GM21786 (cell line): ENCODE measurements around the gene CRELD1.

Experiments
- ATAC-seq: cut with Tn5 transposase; IDR thresholded peaks from one replicate; pipeline ENCODE4 v1.9.1; 2021; ENCODE audit not compliant: unreplicated experiment

The CRELD1 gene

DNA sequence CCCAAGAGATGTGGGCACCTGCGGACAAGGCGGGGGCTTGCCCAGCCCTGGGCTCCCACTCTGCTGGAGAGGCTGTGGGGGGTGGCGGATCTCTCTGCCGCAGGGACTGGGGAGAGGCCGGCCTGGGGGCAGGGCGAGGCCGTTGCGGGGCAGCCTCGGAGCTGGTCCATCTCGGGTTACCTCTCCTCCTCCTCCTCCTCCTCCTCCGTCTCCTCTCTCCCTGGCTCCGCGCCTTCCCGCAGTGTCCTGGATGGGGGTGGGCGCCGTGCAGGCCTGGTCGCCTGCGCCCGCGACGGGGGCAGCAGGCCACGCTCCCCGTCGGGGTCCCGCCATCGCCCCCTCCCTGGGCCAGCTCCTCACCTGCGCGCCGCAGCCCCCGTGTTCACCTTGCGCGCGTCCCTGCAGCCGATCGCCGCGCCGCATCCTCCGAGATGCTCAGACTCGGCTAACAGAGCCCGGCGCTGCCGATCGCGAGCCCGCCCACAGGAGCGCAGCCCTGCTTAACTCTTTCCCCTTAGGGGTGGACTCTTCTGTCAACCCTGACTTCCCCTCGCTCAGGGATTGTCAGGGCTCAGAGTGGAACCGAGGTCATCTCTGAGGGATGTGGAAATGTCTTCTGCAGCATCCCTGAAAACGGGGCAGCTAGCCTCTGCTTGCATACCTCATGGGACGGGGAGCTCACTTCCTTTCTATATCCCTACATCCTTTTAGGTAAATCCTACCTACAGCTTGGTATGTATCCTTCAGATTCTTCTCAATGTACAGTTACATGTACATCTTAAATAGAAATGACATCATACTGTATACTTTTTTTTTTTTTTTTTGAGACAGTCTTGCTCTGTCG lies 18.6 kb downstream of the CRELD1 start, which contains the start of gene PRRT3:
Gene PRRT3, minus strand, starts transcription at position 447 of the 844 bp plus-strand sequence. CDS start 2,293 bp downstream, outside the sequence.
- peak; percentile 57 for ATAC-seq

DNA sequence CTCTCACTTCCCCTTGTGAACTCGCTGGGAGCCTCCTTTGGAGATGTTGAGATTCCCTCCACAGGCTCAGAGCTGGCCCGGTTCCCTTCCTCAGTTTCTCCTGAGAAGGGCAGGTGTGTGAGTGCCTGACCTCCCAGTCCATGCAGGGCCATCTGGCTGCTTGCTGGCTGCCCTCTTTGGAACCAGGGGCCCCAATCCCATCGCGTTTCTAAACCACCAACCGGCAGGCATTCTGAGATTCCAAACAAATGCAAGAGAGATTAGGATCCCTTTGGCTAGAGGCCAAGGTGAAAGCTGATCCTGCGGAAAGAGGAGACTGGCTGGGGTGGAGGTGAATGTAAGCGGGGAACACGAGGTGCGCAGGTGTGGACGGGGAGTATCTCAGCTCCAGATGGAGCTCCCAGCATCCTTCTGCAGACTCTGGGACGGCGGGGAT lies 21.5 kb downstream of the CRELD1 start:
- no peak for ATAC-seq

DNA sequence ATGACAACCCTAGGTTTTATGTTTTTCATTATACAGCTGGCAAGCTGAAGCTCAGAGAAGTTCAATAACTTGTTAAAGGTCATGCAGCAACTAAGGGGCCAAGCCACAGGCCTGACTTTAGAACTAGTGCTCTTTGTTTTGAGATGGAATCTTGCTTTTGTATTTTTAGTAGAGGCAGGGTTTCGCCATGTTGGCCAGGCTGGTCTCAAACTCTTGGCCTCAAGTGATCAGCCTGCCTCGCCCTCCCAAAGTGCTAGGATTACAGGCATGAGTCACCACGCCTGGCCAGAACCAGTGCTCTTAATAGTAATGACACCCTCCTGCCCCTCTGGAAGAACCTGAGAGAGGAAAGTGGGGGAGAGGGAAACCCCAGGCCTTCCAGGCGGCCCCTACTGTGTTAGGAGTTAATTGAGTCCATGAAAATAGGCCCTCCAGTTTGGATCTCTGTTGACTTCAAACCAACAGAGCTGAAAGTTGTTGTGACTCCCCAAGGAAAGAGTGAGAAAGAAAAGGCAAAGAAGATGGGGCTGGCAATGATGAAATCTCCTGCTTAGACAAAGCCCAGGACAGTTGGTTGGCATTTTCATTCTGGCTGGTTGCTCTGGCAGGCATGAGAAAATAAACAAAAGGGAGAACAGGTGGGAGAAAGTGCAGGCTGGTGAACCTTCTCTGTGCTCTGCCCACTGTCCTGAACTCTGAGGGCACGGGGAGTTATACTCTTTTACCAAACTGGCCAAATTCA lies 22.1 kb downstream of the CRELD1 start:
- no peak for ATAC-seq

DNA sequence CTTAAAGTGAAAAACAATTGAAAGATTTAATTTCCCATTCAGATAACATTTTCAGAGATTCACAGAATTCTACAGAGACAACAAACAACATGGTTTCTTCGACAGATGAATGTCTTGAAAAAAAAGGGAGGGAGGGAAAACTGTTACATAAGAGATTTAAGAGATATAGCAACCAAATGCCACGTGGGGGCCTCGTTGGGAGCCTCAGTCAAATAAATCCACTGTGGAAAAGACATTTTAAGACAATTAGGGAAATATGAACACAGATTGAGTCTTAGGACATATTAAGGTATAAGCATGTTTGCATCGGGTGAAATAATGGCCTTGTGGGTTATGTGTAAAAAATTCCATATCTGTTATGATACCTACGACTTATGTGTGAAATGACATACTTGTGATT lies 23.6 kb downstream of the CRELD1 start:
- ATAC-seq, result no peak

- no peak for ATAC-seq
Observed at GRCh38 chr3:9965200-9965875, 31.7 kb downstream of the CRELD1 start.

DNA sequence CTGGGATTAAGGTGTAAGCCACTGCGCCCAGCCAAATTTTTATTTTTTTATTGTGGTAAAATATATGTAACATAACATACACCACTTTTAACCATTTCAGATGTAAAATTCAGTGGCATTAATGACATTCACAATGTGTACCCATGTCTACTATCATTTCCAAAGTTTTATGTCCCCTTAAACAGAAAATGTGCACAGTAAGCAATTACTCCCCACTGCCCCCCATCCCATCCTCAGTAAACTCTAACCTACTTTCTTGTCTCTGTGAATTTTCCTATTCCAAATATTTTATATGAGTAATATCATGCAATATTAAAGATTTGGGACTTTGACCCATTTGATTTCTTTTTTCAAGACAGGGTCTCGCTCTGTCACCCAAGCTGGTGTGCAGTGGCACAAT lies 33.2 kb downstream of the CRELD1 start:
- no peak for ATAC-seq

DNA sequence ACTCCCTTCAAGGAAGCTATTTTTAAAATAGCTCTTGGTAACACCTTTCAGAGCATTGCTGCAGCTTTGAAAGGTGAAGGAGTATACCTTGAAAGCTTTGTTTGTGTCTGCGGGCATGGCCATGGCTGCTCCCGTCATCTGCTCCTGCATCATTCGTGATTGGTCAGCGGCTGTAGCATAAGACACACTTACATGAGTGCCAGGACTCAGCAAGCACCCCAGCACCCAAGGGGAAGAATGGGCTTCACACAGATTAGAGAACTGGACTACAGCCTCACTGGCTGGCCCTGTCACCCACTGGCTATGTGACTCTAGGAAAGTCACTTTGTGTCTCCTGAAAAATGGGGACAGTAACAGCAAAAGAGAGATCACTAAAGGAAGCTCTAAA lies 36.0 kb downstream of the CRELD1 start:
- no peak for ATAC-seq

DNA sequence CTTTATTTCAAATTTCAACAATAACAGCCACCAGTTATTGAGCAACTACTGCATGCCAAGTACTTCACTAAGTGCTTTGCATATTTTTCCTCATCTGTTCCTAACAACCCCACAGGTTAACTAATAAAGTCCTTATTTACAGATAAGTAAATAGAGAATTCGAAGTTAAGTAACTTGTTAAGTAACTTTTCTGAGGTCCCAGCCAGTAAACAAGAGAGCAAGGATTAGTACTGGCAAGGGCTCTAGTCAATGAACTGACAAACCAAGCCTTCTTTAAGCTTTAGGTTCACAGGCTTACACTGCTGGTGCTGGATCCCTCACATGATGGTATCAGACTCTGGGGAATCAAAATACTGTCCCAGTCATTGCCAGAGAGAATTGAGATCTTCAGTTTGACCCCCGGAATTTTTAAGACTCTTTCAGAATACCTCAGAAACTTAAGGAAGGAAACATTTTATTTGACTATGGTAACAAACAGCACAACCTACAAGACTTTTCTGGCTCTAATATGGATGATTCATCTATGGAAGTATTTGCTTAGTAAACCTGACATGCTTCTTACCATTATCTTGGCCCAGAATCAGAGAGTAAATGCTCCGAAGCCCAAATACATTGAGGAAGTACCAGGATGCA lies 36.5 kb downstream of the CRELD1 start:
- no peak for ATAC-seq

GRCh38 chr3:9976721-9977709 lies 43.4 kb downstream of the CRELD1 start:
- no peak for ATAC-seq

- no peak for ATAC-seq
Observed at GRCh38 chr3:9978710-9979305, 45.2 kb downstream of the CRELD1 start.

- no peak for ATAC-seq
Observed at GRCh38 chr3:9980251-9980650, 46.6 kb downstream of the CRELD1 start.

- ATAC-seq, result peak; percentile 29
Observed at GRCh38 chr3:9986230-9986725, 52.6 kb downstream of the CRELD1 start.

- ATAC-seq, result no peak
Observed at GRCh38 chr3:9994086-9994844, 60.6 kb downstream of the CRELD1 start.
